Ovary (tissue), 9 donors: Measurements from ENCODE around the gene NHLRC1. TPM values are rescaled to one million over a fixed set of nuclear protein-coding genes. Genes with fewer than 3 reads are reported as not detected.

Source experiments
- DNase-seq, 5 donors: peaks; one replicate each; pipeline ENCODE4 v3.0.0-alpha.2; 2019 to 2020
- H3K27ac ChIP-seq, 2 donors: fragments of 200-600 bp; one replicate each; pipeline versions ENCODE4 v1.5.1 to v1.8.0; 2019 to 2022
- H3K27me3 ChIP-seq: fragments of 200-600 bp; one replicate; pipeline ENCODE4 v1.8.0; 2022
- H3K36me3 ChIP-seq: fragments of 200-600 bp; sonication (generic); one replicate; pipeline ENCODE4 v1.5.1; 2019
- H3K4me1 ChIP-seq: one replicate; pipeline ENCODE4 v1.8.1; 2013; ENCODE audit warnings: mild to moderate bottlenecking, moderate library complexity; ENCODE audit not compliant: insufficient read depth
- H3K4me3 ChIP-seq: fragments of 200-600 bp; sonication (generic); one replicate; pipeline ENCODE4 v1.5.1; 2017
- H3K9me3 ChIP-seq, 2 donors: fragments of 200-600 bp in 1 of 2; sonication (generic) in 1 of 2; one replicate each; pipeline versions ENCODE4 v1.5.1 to v1.8.1; 2013 to 2019; ENCODE audit warnings: mild to moderate bottlenecking in 1 of 2, moderate library complexity in 1 of 2
- CTCF ChIP-seq, 3 donors: fragments of 450-650 bp in 2 of 3; fragments of 200-600 bp in 1 of 3; IDR thresholded peaks; one replicate each; pipeline versions ENCODE4 v1.5.1 to v1.8.0; 2016 to 2022; ENCODE audit warnings: antibody characterized with exemption in 3 of 3, mild to moderate bottlenecking in 1 of 3
- EP300 ChIP-seq: sonication (generic); formaldehyde crosslinking; IDR thresholded peaks from one replicate; pipeline ENCODE4 v1.6.1; 2017; ENCODE audit warnings: antibody characterized with exemption
- POLR2A ChIP-seq: fragments of 450-650 bp; IDR thresholded peaks from one replicate; pipeline ENCODE4 v1.6.1; 2017; ENCODE audit warnings: antibody characterized with exemption, mild to moderate bottlenecking, moderate library complexity
- WGBS, 3 donors: extraction: QIAGEN DNeasy Blood & Tissue Kit in 1 of 3; methylation state at CpG; one replicate each; pipeline versions ENCODE4 v1.1.5 to v1.1.7; 2013 to 2017; 5-methylcytosine and 5-hydroxymethylcytosine counted together
- intact Hi-C, 4 donors: fragments of 100-400 bp; cut with DNase I; formaldehyde crosslinking; loops; one replicate each; pipeline versions ENCODE4 v1.11.0 to v1.15.1; 2022 to 2023
- polyA plus RNA-seq, 2 donors: library from polyadenylated mRNA; stranded (reverse); fragments of 200-250 nt in 1 of 2; fragments of 350-450 nt in 1 of 2; fragmentation: Illumina TruSeq in 1 of 2; extraction: RNeasy Lipid Tissue Mini Kit (QIAGEN cat#74804) in 1 of 2; gene quantifications; one replicate each; pipeline ENCODE4 v1.2.3, GENCODE V29; 2013 to 2014
- total RNA-seq, 7 donors: library from RNA; depleted of rRNA in 2 of 7; stranded (reverse); fragments of >200 nt in 2 of 7; fragmentation: NEBNext Ultra II Directional in 3 of 7; extraction: Animal tissue kit (Norgen Biotek cat#: 25700) in 3 of 7; gene quantifications; one replicate each; pipeline versions ENCODE4 v1.1.0 to v1.2.4, GENCODE V29; 2016 to 2023
- donor health status: DM: no; HTN: no; CAD: no; lungs with moderate emphysema.
- donor health status: DM: no; HTN: no; CAD: no.
- donor health status: Bipolar disorder and iron deficiency.
- donor health status: DM: yes; HTN: yes; CAD: no.
- donor health status: DM: no; HTN: no; CAD: no.
- donor health status: DM: yes; HTN: yes; CAD: no.

The NHLRC1 gene
- total and polyA plus RNA-seq, 9 donors, result 0.46 to 1.7 (median 1.2) TPM

- H3K4me3 ChIP-seq, result no peak overlapping the region
- H3K27ac ChIP-seq, result no peak overlapping the region
- TF ChIP-seq CTCF (IDR thresholded peaks at IDR 0.05), result no peak
- TF ChIP-seq EP300, result no peak
- TF ChIP-seq POLR2A, result no peak
- no peaks in the 10 kb centered on the region for H3K36me3 ChIP-seq
- H3K27me3 ChIP-seq, result no peaks in the 10 kb centered on the region
- intact Hi-C loops, result no loop called here
- H3K4me1 ChIP-seq, result no peaks in the 10 kb centered on the region
- DNase-seq, result no peak
- 78 to 85% (median 80%) methylated on average over 5 of the region's 5 CpGs for WGBS, 3 donors
- H3K9me3 ChIP-seq, result no peaks in the 10 kb centered on the region
Observed at GRCh38 chr6:18088419-18089296, 33.8 kb downstream of the NHLRC1 start.

DNA sequence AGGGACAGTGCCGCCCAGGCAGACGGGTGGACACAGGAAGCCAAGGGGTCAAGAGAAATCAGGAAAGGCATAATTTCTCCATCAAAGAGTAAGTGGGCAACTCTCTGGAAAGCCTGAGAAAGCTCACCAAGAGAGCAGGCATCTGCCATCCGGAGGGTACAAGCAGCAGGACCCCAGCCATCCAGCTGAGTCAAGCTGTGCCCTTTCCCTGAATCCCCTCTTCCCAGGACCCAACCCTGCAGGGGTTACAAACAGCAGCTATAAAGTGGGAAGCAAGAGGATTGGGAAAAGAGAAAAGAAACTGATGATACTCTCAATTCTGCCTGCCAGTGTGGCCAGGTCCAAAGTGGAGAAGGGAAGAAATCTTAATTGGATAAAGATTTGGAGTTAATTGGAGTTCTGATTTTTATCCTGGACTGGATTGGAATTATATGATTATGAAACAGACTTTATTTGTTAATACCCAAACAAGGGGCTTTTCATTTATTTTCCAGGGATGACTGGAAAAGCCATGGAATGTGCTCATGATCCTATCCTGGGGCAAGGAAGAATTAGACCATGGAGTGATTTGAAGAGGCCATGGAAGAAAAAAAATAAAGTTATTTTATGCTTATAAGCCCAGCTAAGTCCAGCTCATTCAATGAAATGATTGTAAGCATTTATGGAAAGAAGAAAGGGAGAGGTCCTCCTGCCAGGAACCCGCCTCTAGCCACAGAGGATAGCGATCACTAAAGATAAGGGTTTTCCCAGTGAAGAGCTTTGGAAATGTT, 34.9 kb downstream of the NHLRC1 start:
- H3K27me3 ChIP-seq, result no peaks in the 10 kb centered on the region
- H3K36me3 ChIP-seq, result no peaks in the 10 kb centered on the region
- no peak overlapping the region for H3K4me3 ChIP-seq
- no peak for DNase-seq
- H3K27ac ChIP-seq, result no peak overlapping the region
- no peaks in the 10 kb centered on the region for H3K9me3 ChIP-seq
- TF ChIP-seq CTCF (IDR thresholded peaks at IDR 0.05) (no peak), EP300 (no peak), POLR2A (no peak)
- H3K4me1 ChIP-seq, result no peaks in the 10 kb centered on the region
- intact Hi-C loops, result no loop called here
- 82 to 89% (median 84%) methylated on average over 5 of the region's 5 CpGs for WGBS, 3 donors

GRCh38 chr6:18081025-18081668, 41.3 kb downstream of the NHLRC1 start:
- H3K4me3 ChIP-seq, result no peak overlapping the region
- WGBS, 3 donors, result 81 to 84% (median 82%) methylated on average over 11 of the region's 11 CpGs
- no peaks in the 10 kb centered on the region for H3K4me1 ChIP-seq
- no peak overlapping the region for H3K27ac ChIP-seq
- no peaks in the 10 kb centered on the region for H3K36me3 ChIP-seq
- no peaks in the 10 kb centered on the region for H3K27me3 ChIP-seq
- no peaks in the 10 kb centered on the region for H3K9me3 ChIP-seq
- no peak for DNase-seq
- TF ChIP-seq POLR2A, result no peak
- TF ChIP-seq EP300, result no peak
- no peak for TF ChIP-seq CTCF (IDR thresholded peaks at IDR 0.05)
- intact Hi-C loops, result loop anchor here in 1 of 4 donors (2.0 kb wide), 1 partner anchor 50 kb away; no protein-coding TSS in a partner anchor

DNA sequence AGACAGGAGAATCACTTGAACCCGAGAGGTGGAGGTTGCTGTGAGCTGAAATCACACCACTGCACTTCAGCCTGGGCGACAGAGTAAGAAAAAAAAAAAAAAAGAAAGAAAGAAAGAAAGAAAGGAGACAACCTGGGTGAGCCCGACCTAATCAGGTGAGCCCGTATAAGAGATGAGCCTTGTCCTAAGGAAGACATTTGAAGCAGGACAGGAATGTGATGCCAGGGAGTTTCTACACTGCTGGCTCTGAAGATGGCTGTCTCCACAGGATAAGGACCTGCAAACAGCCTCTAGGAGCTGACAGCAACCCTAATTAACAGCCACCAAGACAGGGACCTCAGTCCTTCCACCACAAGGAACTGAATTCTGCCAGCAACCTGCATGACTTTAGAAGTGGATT, 41.9 kb downstream of the NHLRC1 start:
- H3K4me3 ChIP-seq, result no peak overlapping the region
- intact Hi-C loops, result loop anchor here in 1 of 4 donors (2.0 kb wide), 1 partner anchor 50 kb away; no protein-coding TSS in a partner anchor
- TF ChIP-seq EP300 (no peak), CTCF (IDR thresholded peaks at IDR 0.05) (no peak), POLR2A (no peak)
- H3K27ac ChIP-seq, result no peak overlapping the region
- 88 to 95% (median 93%) methylated on average over 4 of the region's 4 CpGs for WGBS, 3 donors
- no peaks in the 10 kb centered on the region for H3K27me3 ChIP-seq
- H3K36me3 ChIP-seq, result no peaks in the 10 kb centered on the region
- no peak for DNase-seq
- H3K9me3 ChIP-seq, result no peaks in the 10 kb centered on the region
- H3K4me1 ChIP-seq, result no peaks in the 10 kb centered on the region
